Measurements from ENCODE around the gene ACP5.

GRCh38 chr19:11620553-11620952 lies 43.1 kb upstream of the ACP5 start:
- TF ChIP-seq CTCF (conservative IDR thresholded peaks at IDR 0.05; ENCODE audit: low read depth, low read length) (no peak), EZH2 (IDR thresholded peaks at IDR 0.05; ENCODE audit: low read length, unreplicated experiment) (no peak), EZH2phosphoT487 (IDR thresholded peaks at IDR 0.05; ENCODE audit: borderline replicate concordance, low read length) (no peak)

Measured in PC-3 (cell line).